HG02588 (cell line): ENCODE results near the gene VGLL4.
A peak's percentile ranks its signal among the peaks of the same experiment; 100 is the strongest.

Experiments used
- ATAC-seq: cut with Tn5 transposase; IDR thresholded peaks from one replicate; pipeline ENCODE4 v1.9.1; 2021; ENCODE audit warnings: mild to moderate bottlenecking, moderate library complexity; ENCODE audit not compliant: unreplicated experiment

Gene VGLL4

GRCh38 chr3:11653298-11654055 lies 9.8 kb upstream of the VGLL4 start:
- no peak for ATAC-seq

GRCh38 chr3:11651900-11652299 lies 8.2 kb upstream of the VGLL4 start:
- no peak for ATAC-seq

GRCh38 chr3:11651477-11651876 lies 7.8 kb upstream of the VGLL4 start:
- ATAC-seq, result no peak

GRCh38 chr3:11650391-11650790 lies 6.7 kb upstream of the VGLL4 start:
- ATAC-seq, result no peak

- no peak for ATAC-seq
Observed at GRCh38 chr3:11648735-11649134, 5.0 kb upstream of the VGLL4 start.

GRCh38 chr3:11643201-11643603 lies 513 bp downstream of the VGLL4 start:
- peak; percentile 17 for ATAC-seq

- peak; percentile 60 for ATAC-seq
Observed at GRCh38 chr3:11642431-11643191, 1.1 kb downstream of the VGLL4 start.

- no peak for ATAC-seq
Observed at GRCh38 chr3:11641683-11642430, 1.9 kb downstream of the VGLL4 start.

GRCh38 chr3:11641316-11641682 lies 2.4 kb downstream of the VGLL4 start:
- ATAC-seq, result no peak

GRCh38 chr3:11640009-11640673 lies 3.6 kb downstream of the VGLL4 start:
- ATAC-seq, result no peak

GRCh38 chr3:11638495-11639358 lies 5.0 kb downstream of the VGLL4 start:
- ATAC-seq, result no peak

- no peak for ATAC-seq
Observed at GRCh38 chr3:11637901-11638458, 5.7 kb downstream of the VGLL4 start.

- ATAC-seq, result no peak
Observed at GRCh38 chr3:11636394-11636770, 7.3 kb downstream of the VGLL4 start.

GRCh38 chr3:11635680-11636393 lies 7.9 kb downstream of the VGLL4 start:
- no peak for ATAC-seq

GRCh38 chr3:11634974-11635612 lies 8.6 kb downstream of the VGLL4 start:
- ATAC-seq, result no peak

GRCh38 chr3:11634081-11634635 lies 9.6 kb downstream of the VGLL4 start:
- no peak for ATAC-seq

- no peak for ATAC-seq
Observed at GRCh38 chr3:11632966-11633365, 10.7 kb downstream of the VGLL4 start.

GRCh38 chr3:11632564-11632963 lies 11.2 kb downstream of the VGLL4 start:
- no peak for ATAC-seq
